IPS-11a (cell line): ENCODE measurements around the gene MYMX.
"Not testable (repeated sequence)": the region's sequence is repeated elsewhere in the genome, so short reads cannot be mapped to it uniquely, and the experiment has no call there.

Source experiments
- H3K4me3 ChIP-seq: one replicate; pipeline ENCODE4 v1.5.1; 2013; ENCODE audit warnings: low read depth, low read length, control low read depth

The MYMX gene

GRCh38 chr6:44185953-44186634 lies 30.6 kb upstream of the MYMX start:
- no peak overlapping the region for H3K4me3 ChIP-seq

DNA sequence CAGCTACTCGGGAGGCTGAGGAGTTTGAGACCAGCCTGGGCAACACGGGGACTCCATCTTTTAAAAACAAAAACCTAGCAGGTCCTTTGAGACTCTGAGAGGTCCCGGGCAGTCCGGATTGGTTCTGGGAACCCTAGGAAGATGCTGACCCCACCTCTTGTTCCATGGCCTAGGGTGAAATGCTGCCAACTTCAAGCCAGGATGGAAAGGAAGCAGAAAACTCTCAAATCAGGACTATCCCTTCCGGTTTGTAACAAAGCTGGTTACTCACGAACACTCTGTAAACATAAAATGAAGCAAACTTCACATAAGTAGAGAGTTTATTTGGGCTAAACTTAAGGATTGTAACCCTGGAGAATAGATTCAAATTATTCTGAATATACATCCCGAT lies 30.1 kb upstream of the MYMX start:
- no peak overlapping the region for H3K4me3 ChIP-seq

DNA sequence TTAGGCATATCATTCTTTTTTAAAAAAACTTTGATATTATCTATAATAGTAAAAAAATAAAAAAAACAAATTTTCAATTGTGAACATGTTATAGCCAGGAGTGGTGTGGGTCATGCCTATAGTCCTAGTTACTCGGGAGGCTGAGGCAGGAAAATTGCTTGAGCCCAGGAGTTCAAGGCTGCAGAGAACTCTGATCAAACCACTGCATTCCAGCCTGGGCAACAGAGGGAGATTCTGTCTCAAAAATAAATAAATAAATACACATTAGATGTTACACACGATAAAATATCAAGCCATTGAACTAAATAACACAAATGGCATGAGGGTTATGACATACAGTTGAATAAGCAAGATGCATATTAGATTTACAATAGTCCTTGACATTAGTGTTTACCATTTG lies 27.9 kb upstream of the MYMX start:
- H3K4me3 ChIP-seq: no peak overlapping the region

- no peak overlapping the region for H3K4me3 ChIP-seq
Measured at GRCh38 chr6:44189257-44189656, 27.5 kb upstream of the MYMX start.

DNA sequence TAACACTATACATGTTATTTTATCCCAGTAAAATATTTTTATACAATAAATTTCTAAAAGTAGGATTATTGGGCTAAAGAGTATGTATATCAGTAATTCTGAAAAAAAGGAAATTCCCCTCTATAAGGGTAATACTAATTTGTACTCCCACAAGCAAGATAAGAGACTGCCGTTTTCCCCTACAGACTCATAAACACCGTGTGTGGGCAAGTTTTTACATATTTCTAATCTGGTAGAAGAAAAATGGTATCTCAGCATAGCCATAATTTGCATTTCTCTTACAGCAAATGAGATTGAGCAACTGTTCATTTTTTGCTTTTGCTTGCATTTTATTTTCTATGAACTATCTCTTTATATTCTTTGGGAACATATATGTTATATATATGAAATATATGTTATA lies 26.0 kb upstream of the MYMX start:
- no peak overlapping the region for H3K4me3 ChIP-seq

DNA sequence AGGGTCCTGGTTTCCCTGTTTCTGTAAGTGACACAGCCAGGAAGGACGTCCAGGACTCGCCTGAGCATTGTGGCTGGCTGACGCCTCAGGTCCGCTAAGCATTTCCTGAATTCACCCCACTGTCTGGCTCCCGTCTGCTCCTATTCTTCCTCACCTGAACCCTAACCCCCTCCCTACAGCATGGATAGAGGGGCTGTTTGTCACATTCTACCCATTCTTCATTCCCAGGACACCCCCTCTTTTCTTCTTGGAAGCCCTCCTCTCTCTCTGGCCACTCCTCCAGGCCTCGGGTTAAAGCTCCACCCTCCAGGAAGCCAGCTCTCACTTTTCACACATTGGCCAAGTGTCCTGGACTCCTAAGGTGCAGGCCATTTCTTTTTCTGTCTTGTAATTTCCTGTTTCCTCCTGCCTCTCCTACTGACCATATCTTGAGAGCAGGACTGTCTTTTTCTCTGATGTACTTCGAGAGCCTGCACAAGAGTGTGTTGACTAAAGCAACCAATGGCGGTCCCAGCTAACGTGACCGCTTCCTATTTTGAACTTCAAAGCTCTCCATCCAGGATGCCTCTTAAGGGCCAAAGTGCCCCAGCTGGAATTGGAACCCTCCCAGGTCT lies 24.2 kb upstream of the MYMX start:
- no peak overlapping the region for H3K4me3 ChIP-seq

DNA sequence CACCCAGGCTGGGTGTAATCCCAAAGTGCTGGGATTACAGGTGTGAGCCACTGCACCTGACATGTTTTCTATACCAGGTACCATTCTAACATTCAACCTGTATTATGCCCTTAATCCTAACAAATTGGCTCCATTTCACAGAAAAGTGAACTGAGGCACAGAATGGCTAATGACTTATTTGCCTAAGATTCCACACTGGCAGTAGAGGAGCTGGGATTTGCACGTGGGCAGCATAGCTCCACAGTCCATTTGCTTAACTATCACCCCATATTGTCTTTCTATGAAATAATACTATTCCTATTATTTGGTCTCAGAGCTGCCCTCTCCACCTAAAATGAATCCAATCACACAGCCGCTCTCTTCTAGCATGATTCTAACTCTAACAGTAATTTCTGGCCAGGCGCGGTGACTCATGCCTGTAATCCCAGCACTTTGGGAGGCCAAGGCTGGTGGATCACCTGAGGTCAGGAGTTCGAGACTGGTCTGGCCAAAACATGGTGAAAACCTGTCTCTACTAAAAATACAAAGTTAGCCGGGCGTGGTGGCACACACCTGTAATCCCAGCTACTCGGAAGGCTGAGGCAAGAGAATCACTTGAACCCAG lies 23.3 kb upstream of the MYMX start:
- no peak overlapping the region for H3K4me3 ChIP-seq

DNA sequence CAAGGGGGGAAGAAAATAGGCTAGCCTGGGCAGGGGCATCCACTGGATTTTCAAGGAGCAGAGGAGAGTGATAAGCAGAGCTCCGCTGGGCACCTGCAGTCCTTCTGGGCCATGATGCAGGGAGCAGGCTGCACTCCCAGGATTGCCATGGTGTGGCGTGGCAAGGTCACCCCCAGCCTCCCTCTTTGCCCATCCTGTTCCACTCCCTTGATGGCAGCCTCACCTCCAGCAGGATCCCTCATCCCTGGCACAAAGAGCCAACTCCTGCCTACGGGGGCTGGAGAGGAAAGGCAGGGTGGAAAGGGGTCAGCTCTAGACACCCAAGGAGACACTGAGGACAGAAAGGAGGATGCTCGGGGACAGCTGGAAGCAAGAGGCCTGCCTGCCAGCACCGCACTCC lies 22.4 kb upstream of the MYMX start:
- H3K4me3 ChIP-seq: no peak overlapping the region

DNA sequence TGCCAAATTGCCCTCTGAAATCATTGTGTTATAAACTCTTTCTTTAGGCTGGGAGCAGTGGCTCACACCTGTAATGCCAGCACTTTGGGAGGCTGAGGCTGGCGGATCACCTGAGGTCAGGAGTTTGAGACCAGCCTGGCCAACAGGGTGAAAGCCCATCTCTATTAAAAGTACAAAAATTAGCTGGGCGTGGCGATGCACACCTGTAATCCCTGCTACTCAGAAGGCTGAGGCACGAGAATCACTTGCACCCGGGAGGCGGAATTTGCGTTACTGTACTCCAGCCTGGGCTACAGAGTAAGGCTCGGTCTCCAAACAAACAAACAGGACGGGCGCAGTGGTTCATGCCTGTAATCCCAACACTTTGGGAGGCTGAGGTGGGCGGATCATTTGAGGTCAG lies 20.4 kb upstream of the MYMX start:
- not testable (repeated sequence) for H3K4me3 ChIP-seq

GRCh38 chr6:44198684-44199083 lies 18.0 kb upstream of the MYMX start:
- H3K4me3 ChIP-seq: no peak overlapping the region

DNA sequence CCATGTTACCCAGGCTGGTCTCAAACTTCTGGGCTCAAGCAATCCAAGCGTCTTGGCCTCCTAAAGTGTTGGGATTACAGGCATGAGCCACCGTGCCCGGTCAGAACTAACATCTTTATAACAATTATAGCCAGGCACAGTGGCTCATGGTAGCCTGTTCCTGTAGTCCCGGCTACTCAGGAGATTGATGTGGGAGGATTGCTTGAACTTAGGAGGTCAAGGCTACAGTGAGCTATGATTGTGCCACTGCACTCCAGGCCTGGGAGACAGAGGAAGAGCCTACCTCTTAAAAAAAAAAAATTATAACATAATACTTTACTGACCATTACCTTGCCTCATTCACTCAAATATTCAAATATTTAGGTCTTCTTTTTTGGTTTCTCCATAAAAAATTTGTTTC lies 16.8 kb upstream of the MYMX start:
- no peak overlapping the region for H3K4me3 ChIP-seq

DNA sequence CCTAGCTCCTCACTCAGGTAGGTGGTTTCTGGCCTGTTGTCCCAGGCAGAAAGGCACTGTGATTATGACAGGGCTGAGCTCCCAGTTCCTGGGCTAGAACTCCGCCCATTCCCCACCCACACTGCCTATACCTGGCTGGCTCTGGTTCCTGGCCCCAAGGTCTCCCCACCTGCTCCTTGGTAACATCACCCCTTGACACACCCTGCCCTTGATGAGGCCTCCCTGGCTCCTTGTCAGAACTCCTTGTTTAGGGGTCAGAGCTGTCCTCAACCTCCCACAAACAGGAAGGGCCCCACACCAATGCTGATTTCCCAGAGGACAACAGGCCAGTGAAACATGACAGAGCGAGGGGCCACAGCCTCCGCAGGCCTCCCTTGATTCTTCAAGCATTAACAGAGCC lies 15.5 kb upstream of the MYMX start:
- no peak overlapping the region for H3K4me3 ChIP-seq

- H3K4me3 ChIP-seq: no peak overlapping the region
Measured at GRCh38 chr6:44201638-44202303, 15.0 kb upstream of the MYMX start.

GRCh38 chr6:44202332-44202971 lies 14.3 kb upstream of the MYMX start:
- H3K4me3 ChIP-seq: no peak overlapping the region

DNA sequence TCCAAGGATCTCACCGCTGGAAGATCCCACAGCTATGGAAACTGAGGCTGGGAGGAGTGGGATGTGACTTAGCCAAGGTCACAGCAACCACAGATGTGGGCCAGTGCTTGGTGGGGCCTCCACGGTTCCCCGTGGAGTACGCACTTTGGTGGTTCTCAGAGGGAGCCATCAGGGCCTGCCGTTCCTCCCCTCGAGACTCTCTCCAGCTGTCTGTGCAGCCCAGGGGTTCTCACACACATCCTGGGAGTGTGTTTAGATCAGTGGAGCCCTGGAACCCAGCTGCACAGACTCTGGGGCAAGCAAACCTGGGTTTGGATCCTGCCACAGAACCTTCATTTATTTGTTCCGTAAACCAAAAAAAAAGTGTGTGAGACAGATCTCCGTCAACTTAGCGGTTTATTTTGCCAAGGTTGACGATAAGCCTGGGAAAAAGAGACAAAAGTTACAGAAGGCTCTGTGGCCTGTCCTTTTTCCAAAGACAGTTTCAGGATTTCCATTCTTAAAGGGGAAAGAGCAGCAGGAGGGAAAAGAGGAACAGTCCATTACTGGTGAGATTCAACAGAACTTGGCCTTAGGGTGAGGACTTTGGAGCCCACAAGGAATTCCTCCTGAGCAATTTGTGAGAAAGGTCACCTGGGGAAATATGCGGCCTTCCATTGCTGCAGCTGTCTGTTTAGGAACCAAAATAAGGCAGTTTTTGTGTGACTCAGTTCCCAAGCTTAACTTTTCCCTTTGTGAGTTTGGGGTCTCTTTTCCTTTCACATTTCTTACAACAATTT lies 13.6 kb upstream of the MYMX start:
- H3K4me3 ChIP-seq: no peak overlapping the region

- no peak overlapping the region for H3K4me3 ChIP-seq
Measured at GRCh38 chr6:44203955-44204354, 12.8 kb upstream of the MYMX start.

DNA sequence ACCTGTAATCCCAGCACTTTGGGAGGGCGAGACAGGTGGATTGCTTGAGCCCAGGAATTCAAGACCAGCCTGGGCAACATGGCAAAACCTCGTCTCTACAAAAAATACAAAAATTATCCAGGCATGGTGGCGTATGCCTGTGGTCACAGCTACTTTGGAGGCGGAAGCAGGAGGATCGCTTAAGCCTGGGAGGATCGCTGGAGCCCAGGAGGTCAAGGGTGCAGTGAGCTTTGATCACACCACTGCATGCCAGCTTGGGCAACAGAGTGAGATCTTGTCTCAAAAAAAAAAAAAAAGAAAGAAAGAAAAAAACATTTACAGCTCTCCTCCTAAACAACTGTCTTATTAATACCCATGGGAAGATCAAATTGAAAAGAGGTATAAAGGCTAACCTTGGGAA lies 8.8 kb upstream of the MYMX start:
- H3K4me3 ChIP-seq: no peak overlapping the region

DNA sequence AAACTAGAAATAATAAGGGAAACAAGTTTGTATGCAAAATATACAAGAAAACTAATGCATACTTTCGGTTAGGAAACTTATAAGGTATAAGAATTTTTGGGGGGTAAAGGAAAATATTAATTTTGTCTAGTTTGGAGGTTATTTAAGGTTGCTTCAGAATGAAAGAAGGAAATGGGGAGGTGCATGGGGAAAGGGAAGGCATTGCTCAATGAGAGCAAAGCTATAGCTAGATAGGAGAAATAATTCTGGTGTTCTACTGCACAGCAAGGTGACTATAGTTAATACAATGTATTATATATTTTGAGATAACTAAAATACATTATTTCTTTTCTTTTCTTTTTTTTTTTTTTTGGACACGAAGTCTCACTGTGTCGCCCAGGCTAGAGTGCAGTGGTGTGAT lies 5.4 kb upstream of the MYMX start:
- no peak overlapping the region for H3K4me3 ChIP-seq

DNA sequence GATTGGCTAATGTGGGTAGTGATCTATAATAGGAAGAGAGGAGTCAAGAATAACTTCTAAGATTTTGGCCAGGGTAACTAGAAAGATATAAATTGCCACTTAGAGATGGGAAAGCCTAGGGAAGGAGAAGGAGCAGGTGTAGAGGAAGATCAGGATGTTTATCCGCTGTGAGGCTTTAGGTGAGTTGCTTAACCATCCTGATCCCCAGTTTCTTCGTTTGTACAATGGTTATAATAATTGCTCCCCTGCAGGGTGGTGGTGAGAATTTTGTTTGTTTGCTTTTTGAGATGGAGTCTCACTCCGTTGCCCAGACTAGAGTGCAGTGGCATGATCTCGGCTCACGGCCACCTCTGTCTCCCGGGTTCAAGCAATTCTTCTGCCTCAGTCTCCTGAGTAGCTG lies 2.4 kb upstream of the MYMX start:
- H3K4me3 ChIP-seq: no peak overlapping the region

DNA sequence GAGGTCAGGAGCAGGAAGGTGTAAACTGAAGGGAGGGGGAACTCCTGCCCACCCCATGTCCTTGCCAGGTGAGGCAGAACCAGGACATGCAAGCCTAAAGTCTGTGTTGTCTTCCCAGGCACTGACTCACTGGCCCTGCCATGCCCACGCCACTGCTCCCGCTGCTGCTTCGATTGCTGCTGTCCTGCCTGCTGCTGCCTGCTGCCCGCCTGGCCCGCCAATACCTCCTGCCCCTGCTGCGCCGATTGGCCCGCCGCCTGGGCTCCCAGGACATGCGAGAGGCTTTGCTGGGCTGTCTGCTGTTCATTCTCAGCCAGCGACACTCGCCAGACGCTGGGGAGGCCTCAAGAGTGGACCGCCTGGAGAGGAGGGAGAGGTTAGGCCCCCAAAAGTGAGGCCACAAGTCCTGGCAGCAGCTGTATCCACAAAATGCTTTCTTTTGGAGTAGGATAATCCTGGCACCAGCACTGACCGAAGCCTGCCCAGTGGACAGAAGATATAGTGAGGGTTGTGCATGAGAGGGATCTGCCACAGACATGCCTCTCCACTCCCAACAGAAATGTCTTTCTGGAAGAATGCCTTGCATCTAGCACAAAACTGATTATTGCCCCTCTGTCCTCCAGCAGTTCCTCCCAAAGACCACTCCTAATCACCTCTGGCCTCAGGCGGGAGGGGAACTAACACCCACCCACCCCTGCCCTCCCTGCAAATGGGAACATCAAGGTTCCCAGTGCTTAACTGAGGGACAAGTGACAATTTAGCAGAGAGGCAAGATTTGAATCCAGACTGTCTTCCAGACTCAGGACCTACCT lies 812 bp downstream of the MYMX start:
- no peak overlapping the region for H3K4me3 ChIP-seq
